NCI-H524 treated with DMSO at 0.1 percent for 48 hours (cell line): Measurements from ENCODE around the gene DYNC1I1.

Experiments used
- DNase-seq: peaks from one replicate; lab custom pipeline; 2025; lab: John Stamatoyannopoulos, UW

The DYNC1I1 gene

DNA sequence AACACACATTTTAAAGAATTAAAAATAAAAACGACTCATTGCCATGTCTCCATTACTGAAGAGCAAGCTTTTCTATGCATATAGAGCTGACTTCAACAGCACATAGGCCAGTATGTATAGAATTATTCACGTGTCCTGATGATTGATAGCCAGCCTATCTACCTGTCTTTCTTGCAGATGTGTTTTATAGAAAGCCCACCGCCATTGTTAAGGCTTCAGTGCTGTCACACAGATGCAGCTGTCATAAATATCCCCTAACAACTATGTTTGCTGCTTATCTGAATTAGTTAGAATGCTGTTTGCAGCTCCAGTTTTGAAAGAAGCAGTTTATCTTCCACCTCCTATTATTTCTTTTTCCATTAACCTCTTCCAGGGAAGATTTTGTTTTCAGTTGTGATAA lies 313.6 kb downstream of the DYNC1I1 start:
- DNase-seq = no peak

DNA sequence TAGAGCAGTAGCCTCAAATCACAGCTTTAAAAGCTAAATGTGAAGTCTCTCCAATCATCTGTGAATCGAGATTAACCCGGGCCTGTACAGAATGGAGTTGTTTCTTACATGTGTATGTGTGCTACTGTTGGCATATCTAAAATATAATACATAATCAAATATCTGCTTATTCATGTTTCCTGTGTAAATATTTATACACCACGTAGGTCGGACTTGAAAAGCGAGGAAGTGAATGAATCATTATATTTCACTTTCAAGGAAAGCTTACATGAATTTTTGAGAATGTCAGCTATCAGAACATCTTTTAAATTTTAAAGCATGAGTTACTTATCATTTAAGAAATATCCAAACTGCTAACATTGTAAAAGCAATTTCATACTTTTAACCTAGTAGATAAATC lies 316.2 kb downstream of the DYNC1I1 start:
- no peak for DNase-seq

DNA sequence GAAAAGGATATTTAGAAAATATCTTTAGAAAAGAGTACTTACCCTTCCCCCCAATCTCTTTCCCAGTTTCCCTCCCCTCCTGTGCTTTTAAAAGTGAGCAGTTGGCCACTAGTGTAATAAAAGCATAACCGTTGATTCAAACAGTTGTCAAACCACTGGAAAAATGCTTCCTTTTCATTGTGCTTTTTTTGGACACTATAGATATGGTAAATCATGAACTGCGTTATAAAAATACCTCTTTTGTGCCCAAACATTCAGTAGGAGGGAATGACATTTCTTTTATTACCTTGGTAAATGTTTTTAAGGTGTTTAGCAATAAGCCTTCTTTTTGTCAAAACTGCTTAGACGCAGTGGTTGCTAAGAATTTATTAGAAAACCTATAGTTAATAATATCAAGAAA lies 317.2 kb downstream of the DYNC1I1 start:
- no peak for DNase-seq

DNA sequence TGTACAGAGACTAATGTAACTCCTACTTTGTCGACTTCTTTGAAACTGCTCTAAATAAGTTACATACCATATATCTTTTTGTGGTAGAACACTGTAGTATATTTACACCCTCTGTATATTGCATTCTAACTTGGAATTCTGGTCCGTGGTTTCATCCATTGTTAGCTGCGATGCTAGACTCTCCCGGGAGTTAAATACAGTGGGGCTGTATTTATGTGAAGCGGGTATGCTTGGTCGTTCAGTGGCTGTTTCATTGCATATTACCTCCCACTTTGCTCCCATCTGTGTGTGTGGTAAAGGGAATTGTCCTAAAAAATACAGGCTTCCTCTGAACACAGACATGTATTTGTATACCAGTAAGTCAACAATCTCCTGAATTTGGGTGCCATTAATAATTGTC lies 318.4 kb downstream of the DYNC1I1 start:
- no peak for DNase-seq

GRCh38 chr7:96093435-96093834 lies 321.1 kb downstream of the DYNC1I1 start:
- DNase-seq = no peak

DNA sequence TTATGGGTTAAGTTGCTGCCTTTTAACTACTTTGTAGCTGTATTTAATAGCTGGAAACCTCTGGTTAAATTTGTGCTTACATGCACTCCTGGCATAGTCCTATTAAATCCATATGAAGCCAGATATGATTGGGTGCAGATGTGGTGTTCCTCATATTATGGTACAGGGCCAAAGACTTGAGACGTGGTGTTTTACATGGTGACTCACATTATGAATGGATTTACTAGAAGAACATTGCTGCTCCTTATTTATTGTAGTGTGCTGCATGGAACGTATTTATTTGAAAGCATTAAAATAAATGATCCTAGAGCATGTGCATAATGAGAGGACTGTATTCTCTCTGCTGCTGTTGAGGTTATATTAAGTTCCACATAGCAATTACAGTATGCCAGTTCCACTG lies 325.5 kb downstream of the DYNC1I1 start:
- no peak for DNase-seq

DNA sequence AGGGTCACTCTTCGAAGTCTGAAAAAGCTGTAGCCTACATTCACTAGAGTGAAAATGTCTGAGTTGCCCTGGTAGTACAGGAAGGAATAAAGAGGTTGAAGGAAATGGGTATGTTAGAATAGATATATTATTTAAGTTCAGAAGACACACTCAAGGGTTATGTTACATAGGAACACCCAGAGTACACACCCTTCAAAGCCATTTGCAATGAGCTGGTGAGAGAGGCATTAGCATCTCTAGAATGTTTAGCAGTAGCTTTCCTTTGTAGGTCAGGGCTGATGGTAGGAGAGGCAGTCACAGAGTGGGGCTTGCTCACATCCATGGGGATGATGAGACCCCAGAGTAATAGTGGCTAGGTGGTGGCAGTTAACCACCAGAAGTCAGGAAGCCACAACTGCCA lies 328.4 kb downstream of the DYNC1I1 start:
- DNase-seq = no peak

DNA sequence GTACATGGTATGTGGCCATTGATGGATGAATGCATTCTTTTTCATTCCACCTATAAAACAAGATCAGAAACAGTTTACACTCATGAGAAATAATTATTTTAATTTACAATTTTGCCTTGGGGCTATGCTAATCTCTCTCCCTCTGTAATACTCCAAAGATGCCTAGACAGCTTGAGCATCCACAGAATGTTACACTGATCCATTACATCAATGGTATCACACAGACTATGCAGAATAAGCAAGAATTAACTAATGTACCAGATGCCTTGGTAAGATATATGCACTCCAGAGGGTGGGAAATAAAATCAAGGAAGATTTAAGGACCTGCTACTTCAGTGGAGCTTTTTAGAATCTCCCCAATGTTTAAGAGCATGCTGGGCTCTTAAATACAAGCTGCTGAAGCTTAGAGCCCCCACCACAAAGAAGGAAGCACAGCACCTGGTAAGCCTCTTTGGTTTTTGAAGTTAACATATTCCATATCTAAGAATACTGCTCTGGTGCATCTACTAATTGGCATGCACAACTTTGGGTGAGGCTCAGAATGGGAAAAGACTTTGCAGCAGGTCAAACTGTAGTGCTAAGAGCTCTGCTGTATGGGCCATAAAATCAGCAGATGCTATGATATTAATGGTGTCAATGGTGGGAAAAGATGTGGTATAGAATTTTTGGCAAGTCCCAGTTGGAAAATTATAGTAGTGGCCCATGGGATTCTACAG lies 329.9 kb downstream of the DYNC1I1 start:
- DNase-seq = no peak

- no peak for DNase-seq
Observed at GRCh38 chr7:96104984-96105383, 332.6 kb downstream of the DYNC1I1 start.

- DNase-seq = no peak
Observed at GRCh38 chr7:96111405-96111804, 339.1 kb downstream of the DYNC1I1 start.

DNA sequence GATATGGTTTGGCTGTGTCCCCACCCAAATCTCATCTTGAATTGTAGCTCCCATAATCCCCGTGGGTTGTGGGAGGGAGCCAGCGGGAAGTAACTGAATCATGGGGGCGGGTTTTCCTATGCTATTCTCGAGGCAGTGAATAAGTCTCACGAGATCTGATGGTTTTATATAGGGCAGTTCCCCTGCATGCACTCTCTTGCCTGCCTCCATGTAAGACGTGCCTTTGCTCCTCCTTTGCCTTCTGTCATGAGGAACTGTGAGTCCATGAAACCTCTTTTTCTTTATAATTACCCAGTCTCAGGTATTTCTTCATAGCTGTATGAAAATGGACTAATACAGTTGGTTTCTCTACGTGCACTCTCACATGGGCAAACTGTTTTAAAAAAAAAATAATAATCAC lies 341.8 kb downstream of the DYNC1I1 start:
- no peak for DNase-seq

- DNase-seq = no peak
Observed at GRCh38 chr7:96116173-96116572, 343.8 kb downstream of the DYNC1I1 start.

GRCh38 chr7:96118449-96119001 lies 346.2 kb downstream of the DYNC1I1 start:
- DNase-seq = no peak

DNA sequence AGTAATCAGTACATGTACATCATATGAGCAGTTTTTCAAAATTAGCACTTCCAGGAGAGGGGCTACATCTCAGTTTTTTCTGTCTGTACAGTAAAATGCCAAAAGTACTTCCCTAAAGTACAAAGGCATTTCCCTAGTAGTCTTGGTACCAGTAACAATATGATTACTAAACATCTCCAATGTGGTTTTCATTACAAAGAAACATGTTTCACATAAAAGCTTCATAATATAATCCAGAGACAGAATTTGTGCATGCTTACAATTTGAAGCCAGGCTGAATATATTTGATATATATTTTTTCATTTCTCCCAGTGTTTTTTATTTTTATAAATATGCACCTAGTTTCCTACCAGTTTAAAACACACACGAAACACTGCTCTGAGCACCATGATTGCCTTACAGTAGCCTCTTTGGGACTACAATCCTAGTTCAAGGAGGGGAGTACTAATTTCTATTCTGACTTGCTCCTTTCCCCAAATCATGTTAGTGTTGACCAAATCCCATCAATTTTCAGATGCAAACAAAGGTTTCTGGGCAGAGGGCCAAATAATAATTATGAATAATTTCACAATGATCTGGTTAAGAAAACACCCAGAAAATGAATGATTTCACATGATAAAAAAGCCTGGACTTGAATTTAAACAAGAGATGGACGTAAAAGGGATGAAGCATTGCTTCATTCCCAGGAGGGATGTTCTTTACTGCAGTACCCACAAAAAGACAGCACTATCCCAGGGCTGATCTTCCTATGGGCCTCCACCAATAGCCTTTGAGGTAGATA lies 348.3 kb downstream of the DYNC1I1 start:
- DNase-seq = no peak

GRCh38 chr7:96121752-96122151 lies 349.4 kb downstream of the DYNC1I1 start:
- no peak for DNase-seq

GRCh38 chr7:96122746-96123145 lies 350.4 kb downstream of the DYNC1I1 start:
- DNase-seq = no peak

DNA sequence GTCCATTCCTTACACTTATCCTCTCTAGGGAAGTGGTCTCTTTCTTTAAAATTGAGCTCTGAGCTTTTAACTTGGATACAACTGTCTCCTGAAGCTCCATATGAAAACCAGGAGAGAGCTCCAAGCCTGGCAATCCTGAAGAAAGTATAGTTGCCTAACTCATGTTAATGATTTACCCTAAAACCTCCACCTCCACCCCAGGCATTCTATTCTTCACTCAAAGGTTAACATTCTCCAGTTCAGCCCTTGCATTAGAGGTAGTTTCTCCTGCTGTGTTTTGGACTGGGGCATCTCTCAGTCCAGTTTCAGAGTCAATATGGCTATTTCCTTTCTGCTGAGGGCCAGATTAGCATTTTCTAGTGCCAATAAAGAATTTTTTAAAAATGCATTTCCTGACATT lies 354.0 kb downstream of the DYNC1I1 start:
- DNase-seq = no peak

DNA sequence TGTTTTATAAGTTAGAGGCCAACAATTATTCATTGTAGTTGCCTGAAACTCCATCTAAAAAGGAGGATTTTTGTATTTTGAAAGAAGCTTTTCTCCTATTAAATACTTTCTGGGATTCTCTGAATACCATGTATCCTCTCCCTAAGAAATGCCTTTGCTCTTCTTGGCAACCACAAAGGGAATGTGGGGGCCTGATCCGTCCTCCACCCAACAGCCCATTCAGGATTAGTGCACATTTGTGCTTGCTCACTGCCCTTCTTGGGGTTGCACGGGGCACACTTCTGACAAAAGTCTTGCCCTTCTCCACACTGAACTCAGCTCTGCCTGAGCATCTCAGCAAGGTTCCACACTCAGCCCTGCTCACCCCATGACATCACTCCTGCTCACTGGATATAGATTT lies 355.4 kb downstream of the DYNC1I1 start:
- DNase-seq = no peak

DNA sequence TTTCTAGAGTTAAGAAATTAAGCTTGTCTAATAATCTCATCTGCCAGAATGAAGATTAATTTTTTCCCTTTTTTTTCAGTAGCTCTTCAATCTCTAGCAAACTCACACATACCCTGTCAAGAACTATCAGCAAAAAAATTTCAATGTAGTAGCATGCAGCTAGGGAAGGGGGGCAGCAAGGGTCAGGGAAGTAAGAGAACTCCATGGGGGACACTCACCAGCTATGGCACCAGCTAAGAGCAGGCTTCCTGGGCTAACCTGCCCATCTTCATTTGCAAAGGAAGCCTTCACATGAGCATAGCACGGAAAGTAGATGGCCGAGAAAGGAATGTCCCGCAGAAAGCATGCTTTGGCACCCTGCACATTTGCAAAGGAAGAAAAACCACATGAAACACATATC lies 359.2 kb downstream of the DYNC1I1 start:
- DNase-seq = no peak

- no peak for DNase-seq
Observed at GRCh38 chr7:96135241-96135640, 362.9 kb downstream of the DYNC1I1 start.

GRCh38 chr7:96136600-96137239 lies 364.4 kb downstream of the DYNC1I1 start:
- DNase-seq = no peak

- no peak for DNase-seq
Observed at GRCh38 chr7:96143495-96144259, 371.3 kb downstream of the DYNC1I1 start.
